Naive thymus-derived CD4-positive, alpha-beta T cell (primary cell): Measurements from ENCODE around the gene C1orf232. TPM values are rescaled to one million over a fixed set of nuclear protein-coding genes. Genes with fewer than 3 reads are reported as not detected.

Source experiments
- ATAC-seq: fragments of 150-1000 bp; cut with Tn5 transposase; 2 replicates; pipeline ENCODE4 v1.10.0; 2021; ENCODE audit warnings: mild to moderate bottlenecking, moderate library complexity
- CTCF ChIA-PET: fragments of 350-600 bp; sonication (Branson Sonifier 250); formaldehyde crosslinking; loops from one replicate; lab custom pipeline; 2021; ENCODE audit warnings: antibody characterized with exemption; lab: Charles Lee
- POLR2A ChIA-PET: fragments of 350-600 bp; sonication (Branson Sonifier 250); formaldehyde crosslinking; loops from one replicate; lab custom pipeline; 2021; ENCODE audit warnings: antibody characterized with exemption, inconsistent platforms; lab: Charles Lee
- DNase-seq, 9 donors: peaks; one replicate each; pipeline versions ENCODE4 v3.0.0 to v3.0.0-alpha.2; 2020 to 2022; ENCODE audit warnings: mixed read lengths in 1 of 9
- H3K27ac ChIP-seq: one replicate; pipeline ENCODE4 v1.7.0; 2013; ENCODE audit warnings: mild to moderate bottlenecking, low read depth, low read length, moderate library complexity
- H3K27me3 ChIP-seq, 2 donors: one replicate each; pipeline ENCODE4 v1.7.0; 2013; ENCODE audit warnings: low read length in 2 of 2, mild to moderate bottlenecking in 2 of 2, moderate library complexity in 2 of 2; ENCODE audit not compliant: control insufficient read depth in 2 of 2, insufficient read depth in 2 of 2
- H3K36me3 ChIP-seq, 3 experiments: 1 replicate in 2 of 3; 2 replicates in 1 of 3; pipeline ENCODE4 v1.7.0; 2013; ENCODE audit warnings: low read length in 3 of 3, mild to moderate bottlenecking in 3 of 3, moderate library complexity in 1 of 3; ENCODE audit not compliant: insufficient read depth in 3 of 3, control insufficient read depth in 2 of 3
- H3K4me1 ChIP-seq, 2 donors: one replicate each; pipeline ENCODE4 v1.7.0; 2013; ENCODE audit warnings: low read length in 2 of 2, mild to moderate bottlenecking in 2 of 2, moderate library complexity in 1 of 2; ENCODE audit not compliant: control insufficient read depth in 2 of 2, insufficient read depth in 2 of 2
- H3K4me3 ChIP-seq: 2 replicates; pipeline ENCODE4 v1.7.0; 2013; ENCODE audit warnings: mild to moderate bottlenecking, low read length
- H3K9me3 ChIP-seq, 3 experiments: 1 replicate in 2 of 3; 2 replicates in 1 of 3; pipeline ENCODE4 v1.7.0; 2013; ENCODE audit warnings: low read length in 3 of 3; ENCODE audit not compliant: control insufficient read depth in 2 of 3
- H3K27ac Mint-ChIP-seq, 9 donors: one replicate each; pipeline ENCODE4 v1.8.0; 2020 to 2022; ENCODE audit warnings: mixed read lengths in 9 of 9, mild to moderate bottlenecking in 8 of 9, moderate library complexity in 5 of 9, inconsistent platforms in 2 of 9
- H3K27me3 Mint-ChIP-seq, 5 donors: one replicate each; pipeline ENCODE4 v1.8.0; 2021 to 2022; ENCODE audit warnings: mixed read lengths in 5 of 5, mild to moderate bottlenecking in 1 of 5
- H3K36me3 Mint-ChIP-seq, 5 donors: one replicate each; pipeline ENCODE4 v1.8.0; 2020 to 2022; ENCODE audit warnings: mixed read lengths in 5 of 5, mild to moderate bottlenecking in 3 of 5, inconsistent platforms in 1 of 5
- H3K4me1 Mint-ChIP-seq, 7 donors: one replicate each; pipeline ENCODE4 v1.8.0; 2020 to 2022; ENCODE audit warnings: mixed read lengths in 7 of 7, mild to moderate bottlenecking in 3 of 7, inconsistent platforms in 1 of 7
- H3K4me3 Mint-ChIP-seq, 10 donors: one replicate each; pipeline ENCODE4 v1.8.0; 2020 to 2022; ENCODE audit warnings: mild to moderate bottlenecking in 10 of 10, mixed read lengths in 10 of 10, moderate library complexity in 6 of 10, inconsistent platforms in 2 of 10
- H3K9me3 Mint-ChIP-seq, 11 donors: one replicate each; pipeline ENCODE4 v1.8.0; 2020 to 2022; ENCODE audit warnings: mixed read lengths in 11 of 11, mild to moderate bottlenecking in 4 of 11, inconsistent platforms in 1 of 11, moderate library complexity in 1 of 11
- intact Hi-C, 2 donors: fragments of 100-400 bp; cut with micrococcal nuclease; formaldehyde crosslinking; loops; one replicate each; pipeline ENCODE4 v1.15.1; 2023
- polyA plus RNA-seq, 2 donors: library from polyadenylated mRNA; unstranded; fragments of 300-500 nt; fragmentation: Illumina TruSeq; gene quantifications; one replicate each; pipeline ENCODE4 v1.2.3, GENCODE V29; 2021
- total RNA-seq, 6 experiments: library from RNA in 5 of 6; stranded (reverse) in 5 of 6; gene quantifications; 1 replicate in 5 of 6; 2 replicates in 1 of 6; pipeline ENCODE4 v1.2.3 and lab custom pipeline; 2021 to 2026

Gene C1orf232
- total and polyA plus RNA-seq, 7 experiments from 2014 or later: not detected

DNA sequence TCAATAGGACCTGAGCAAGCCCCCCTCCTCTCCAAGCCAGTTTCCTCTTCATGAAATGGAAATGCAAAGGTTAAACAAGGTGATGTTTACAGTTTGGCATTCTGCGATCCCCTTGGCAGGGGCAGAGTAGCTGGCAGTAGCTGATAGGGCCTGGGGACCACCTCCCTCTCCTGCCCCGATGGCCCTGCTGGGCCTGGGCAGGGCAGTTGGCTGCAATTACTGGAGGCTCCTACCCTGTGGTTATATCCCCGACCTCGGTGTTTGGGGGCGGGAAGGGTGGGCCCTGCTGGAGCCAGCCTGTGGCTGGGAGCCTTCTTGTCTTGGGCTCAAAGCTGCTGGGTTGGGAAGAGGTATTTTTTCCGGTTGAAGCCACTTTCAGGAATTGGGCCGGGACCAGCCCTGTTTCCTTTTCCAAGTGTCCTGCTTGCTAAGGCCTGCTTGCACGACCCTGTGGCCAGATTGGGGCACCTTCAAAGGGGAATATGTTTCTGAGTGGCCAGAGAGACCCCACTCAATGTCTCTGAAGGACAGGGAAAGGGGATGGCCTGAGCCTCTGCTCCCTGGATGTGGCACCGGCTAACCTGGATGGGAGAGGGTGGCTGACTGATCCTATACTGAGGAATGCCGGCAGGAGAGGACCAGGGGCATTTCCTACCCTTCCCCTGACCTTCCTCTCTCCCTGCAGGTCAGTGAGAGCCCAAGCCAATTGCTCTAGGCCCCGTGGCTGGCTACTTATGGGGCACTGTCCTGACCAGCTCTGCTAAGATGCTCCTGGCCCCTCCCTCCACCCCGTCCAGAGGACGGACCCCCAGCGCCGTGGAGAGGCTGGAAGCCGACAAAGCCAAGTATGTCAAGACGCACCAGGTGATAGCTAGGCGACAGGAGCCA lies 8.0 kb downstream of the C1orf232 start:
- ATAC-seq (no peak), DNase-seq (no peak)
- no peak overlapping the region for H3K27ac Mint-ChIP-seq
- H3K9me3 ChIP-seq: no peaks in the 10 kb centered on the region
- H3K36me3 ChIP-seq: no peaks in the 10 kb centered on the region
- peaks cover 0 to 27% (median 12%) of the 10 kb centered on the region in 7 donors for H3K4me1 Mint-ChIP-seq
- H3K27me3 Mint-ChIP-seq: peaks cover 16 to 68% (median 30%) of the 10 kb centered on the region in 5 donors
- ChIA-PET CTCF (interaction anchor here (0.5 kb wide), 1 partner anchor 30 kb away, joined by 3 read pairs; no protein-coding TSS in a partner anchor), POLR2A (interaction anchor here (1.1 kb wide), 1 partner anchor 10 kb away, joined by 3 read pairs; no protein-coding TSS in a partner anchor)
- H3K36me3 Mint-ChIP-seq: no peaks in the 10 kb centered on the region
- H3K4me3 Mint-ChIP-seq: peak overlapping the region in 4 of 10 donors; percentile 30 to 66 (median 44)
- no peak overlapping the region for H3K4me3 ChIP-seq
- peaks cover 0 to 3% (median 0%) of the 10 kb centered on the region in 11 donors for H3K9me3 Mint-ChIP-seq
- no peaks in the 10 kb centered on the region for H3K4me1 ChIP-seq
- intact Hi-C loops: no loop called here
- peaks cover 0 to 11% of the 10 kb centered on the region in 2 donors for H3K27me3 ChIP-seq
- H3K27ac ChIP-seq: no peak overlapping the region

GRCh38 chr1:26159743-26160039 lies 9.1 kb downstream of the C1orf232 start:
- H3K4me1 ChIP-seq: no peaks in the 10 kb centered on the region
- intact Hi-C loops: no loop called here
- Mint-ChIP-seq H3K4me3 (peak overlapping the region in 2 of 10 donors; percentile 12 to 43), H3K36me3 (no peaks in the 10 kb centered on the region), H3K9me3 (peaks cover 0 to 3% (median 0%) of the 10 kb centered on the region in 11 donors), H3K4me1 (peaks cover 0 to 16% (median 12%) of the 10 kb centered on the region in 7 donors), H3K27me3 (peaks cover 16 to 70% (median 34%) of the 10 kb centered on the region in 5 donors), H3K27ac (peak overlapping the region in 1 of 9 donors; percentile 23)
- POLR2A ChIA-PET: no interaction called here
- H3K36me3 ChIP-seq: no peaks in the 10 kb centered on the region
- no peak for DNase-seq
- no peak for ATAC-seq
- no peaks in the 10 kb centered on the region for H3K9me3 ChIP-seq
- H3K27me3 ChIP-seq: peaks cover 0 to 11% of the 10 kb centered on the region in 2 donors
- CTCF ChIA-PET: no interaction called here
- H3K4me3 ChIP-seq: no peak overlapping the region
- no peak overlapping the region for H3K27ac ChIP-seq

GRCh38 chr1:26158908-26159742 lies 9.6 kb downstream of the C1orf232 start, which contains the start of gene FAM110D:
TSS of gene FAM110D (plus strand) at chr1:26159079. CDS start at chr1:26161292, 2,213 bp downstream.
- Mint-ChIP-seq H3K4me3 (peak within 1 kb of the TSS in 2 of 10 donors; percentile 12 to 43), H3K27ac (peak within 1 kb of the TSS in 1 of 9 donors; percentile 23), H3K9me3 (peaks cover 0 to 3% (median 0%) of the 10 kb centered on the region in 11 donors), H3K4me1 (peaks cover 0 to 14% (median 12%) of the 10 kb centered on the region in 7 donors), H3K36me3 (no peaks in the 10 kb centered on the region), H3K27me3 (peaks cover 16 to 69% (median 34%) of the 10 kb centered on the region in 5 donors)
- intact Hi-C loops: no loop called here
- Histone ChIP-seq H3K9me3 (no peaks in the 10 kb centered on the region), H3K4me1 (no peaks in the 10 kb centered on the region), H3K36me3 (no peaks in the 10 kb centered on the region), H3K4me3 (no peak within 1 kb of the TSS), H3K27me3 (peaks cover 0 to 11% of the 10 kb centered on the region in 2 donors), H3K27ac (no peak within 1 kb of the TSS)
- CTCF ChIA-PET: no interaction called here
- ATAC-seq (no peak), DNase-seq (no peak)
- POLR2A ChIA-PET: no interaction called here

- H3K4me1 ChIP-seq: no peaks in the 10 kb centered on the region
- H3K27ac ChIP-seq: no peak overlapping the region
- peaks cover 16 to 69% (median 30%) of the 10 kb centered on the region in 5 donors for H3K27me3 Mint-ChIP-seq
- ChIA-PET CTCF (no interaction called here), POLR2A (no interaction called here)
- H3K27ac Mint-ChIP-seq: no peak overlapping the region
- DNase-seq (no peak), ATAC-seq (no peak)
- H3K4me3 ChIP-seq: no peak overlapping the region
- no peaks in the 10 kb centered on the region for H3K9me3 ChIP-seq
- H3K4me1 Mint-ChIP-seq: peaks cover 0 to 11% (median 8%) of the 10 kb centered on the region in 7 donors
- H3K27me3 ChIP-seq: peaks cover 0 to 7% of the 10 kb centered on the region in 2 donors
- no peaks in the 10 kb centered on the region for H3K36me3 Mint-ChIP-seq
- H3K9me3 Mint-ChIP-seq: peaks cover 0 to 3% (median 0%) of the 10 kb centered on the region in 11 donors
- H3K4me3 Mint-ChIP-seq: no peak overlapping the region
- intact Hi-C loops: no loop called here
- no peaks in the 10 kb centered on the region for H3K36me3 ChIP-seq
These were observed 10.4 kb downstream of the C1orf232 start for GRCh38 chr1:26158271-26158907.

DNA sequence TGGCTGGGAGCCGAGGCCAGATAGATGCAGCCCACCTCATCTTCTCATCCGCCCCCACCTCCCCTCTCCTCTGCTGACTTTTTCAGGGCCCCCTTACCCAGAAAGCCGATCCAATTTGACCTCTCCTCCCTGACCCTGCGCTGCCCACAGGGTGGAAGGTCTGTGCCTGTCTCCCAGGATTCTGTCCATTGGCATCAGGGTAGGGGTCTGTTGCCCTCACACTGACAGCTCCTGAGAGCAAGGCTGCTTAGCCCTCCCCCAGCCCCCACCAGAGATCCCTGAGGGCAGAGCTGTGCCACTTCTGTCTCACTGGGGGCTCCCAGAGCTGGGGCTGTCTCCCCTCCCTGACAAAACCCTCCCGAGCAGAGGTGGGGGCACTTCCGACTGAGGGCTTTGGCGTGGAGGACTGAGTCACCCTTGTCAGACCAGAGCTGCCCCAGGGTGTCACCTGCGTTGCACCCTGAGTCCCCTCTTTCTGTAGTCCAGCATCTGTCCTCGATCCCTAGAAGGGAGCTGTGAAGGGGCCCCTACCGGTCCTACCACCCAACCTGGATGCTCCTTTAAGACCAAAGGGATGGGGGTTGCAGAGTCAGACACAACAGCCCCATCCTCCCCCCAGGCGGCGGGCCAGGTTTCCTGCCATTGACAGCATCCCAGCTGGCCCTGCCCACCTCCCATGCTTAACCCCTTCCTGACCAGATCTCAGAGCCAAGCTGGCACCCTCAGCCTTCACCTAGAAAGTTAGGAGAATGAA lies 12.3 kb downstream of the C1orf232 start:
- no peaks in the 10 kb centered on the region for H3K9me3 Mint-ChIP-seq
- ATAC-seq (no peak), DNase-seq (peak in 3 of 9 donors; percentile 15 to 29 (median 23))
- no peaks in the 10 kb centered on the region for H3K36me3 ChIP-seq
- H3K4me3 ChIP-seq: no peak overlapping the region
- H3K4me3 Mint-ChIP-seq: peak overlapping the region in 1 of 10 donors; percentile 15
- H3K27ac Mint-ChIP-seq: peak overlapping the region in 1 of 9 donors; percentile 60
- H3K27me3 Mint-ChIP-seq: peaks cover 10 to 69% (median 23%) of the 10 kb centered on the region in 5 donors
- intact Hi-C loops: no loop called here
- H3K4me1 ChIP-seq: no peaks in the 10 kb centered on the region
- H3K27ac ChIP-seq: no peak overlapping the region
- ChIA-PET POLR2A (interaction anchor here (0.6 kb wide), 1 partner anchor 588 kb away, joined by 3 read pairs; no protein-coding TSS in a partner anchor), CTCF (interaction anchor here (1.2 to 1.7 kb wide), 3 partner anchors 12 to 54 kb away, joined by 3 to 7 read pairs (median 6); partner anchors contain the start of genes C1orf232 and ZNF593)
- no peaks in the 10 kb centered on the region for H3K9me3 ChIP-seq
- peaks cover 0 to 9% (median 3%) of the 10 kb centered on the region in 7 donors for H3K4me1 Mint-ChIP-seq
- H3K36me3 Mint-ChIP-seq: no peaks in the 10 kb centered on the region
- peaks cover 0 to 7% of the 10 kb centered on the region in 2 donors for H3K27me3 ChIP-seq
